ENCODE measurements around the gene CDH26.

Gene CDH26

GRCh38 chr20:59988141-59988540, 29.9 kb downstream of the CDH26 start:
- no peak overlapping the region for H3K4me3 ChIP-seq (ENCODE audit: control insufficient read depth, low read depth, low read length)
- peak; percentile 18 for DNase-seq (ENCODE audit: low read depth)
- no peak for TF ChIP-seq CTCF (conservative IDR thresholded peaks at IDR 0.05; ENCODE audit: control insufficient read depth, insufficient read depth, low read depth, low read length)

- TF ChIP-seq CTCF (conservative IDR thresholded peaks at IDR 0.05; ENCODE audit: control insufficient read depth, insufficient read depth, low read depth, low read length), result peak; percentile 3
- peak; percentile 4 for DNase-seq (ENCODE audit: low read depth)
- H3K4me3 ChIP-seq (ENCODE audit: control insufficient read depth, low read depth, low read length), result no peak overlapping the region
Observed at GRCh38 chr20:59992526-59993084, 34.4 kb downstream of the CDH26 start.

- H3K4me3 ChIP-seq (ENCODE audit: control insufficient read depth, low read depth, low read length), result no peak overlapping the region
- TF ChIP-seq CTCF (conservative IDR thresholded peaks at IDR 0.05; ENCODE audit: control insufficient read depth, insufficient read depth, low read depth, low read length), result no peak
- DNase-seq (ENCODE audit: low read depth), result no peak
Observed at GRCh38 chr20:59993736-59994430, 35.7 kb downstream of the CDH26 start.

GRCh38 chr20:59994697-59995122, 36.5 kb downstream of the CDH26 start:
- no peak overlapping the region for H3K4me3 ChIP-seq (ENCODE audit: control insufficient read depth, low read depth, low read length)
- no peak for TF ChIP-seq CTCF (conservative IDR thresholded peaks at IDR 0.05; ENCODE audit: control insufficient read depth, insufficient read depth, low read depth, low read length)
- peak; percentile 61 for DNase-seq (ENCODE audit: low read depth)

GRCh38 chr20:59996108-59996507, 37.9 kb downstream of the CDH26 start:
- TF ChIP-seq CTCF (conservative IDR thresholded peaks at IDR 0.05; ENCODE audit: control insufficient read depth, insufficient read depth, low read depth, low read length), result no peak
- H3K4me3 ChIP-seq (ENCODE audit: control insufficient read depth, low read depth, low read length), result no peak overlapping the region
- DNase-seq (ENCODE audit: low read depth), result no peak

- H3K4me3 ChIP-seq (ENCODE audit: control insufficient read depth, low read depth, low read length), result no peak overlapping the region
- no peak for TF ChIP-seq CTCF (conservative IDR thresholded peaks at IDR 0.05; ENCODE audit: control insufficient read depth, insufficient read depth, low read depth, low read length)
- no peak for DNase-seq (ENCODE audit: low read depth)
Observed at GRCh38 chr20:59997896-59998295, 39.7 kb downstream of the CDH26 start.

All from fibroblast of mammary gland (primary cell).